Activated CD8-positive, alpha-beta memory T cell treated with anti-CD3 and anti-CD28 coated beads for 36 hours (primary cell): Measurements from ENCODE around the gene PCBD1. TPM values are rescaled to one million over a fixed set of nuclear protein-coding genes. Genes with fewer than 3 reads are reported as not detected.

Experiments
- CTCF ChIA-PET: fragments of 350-600 bp; sonication (Branson Sonifier 250); formaldehyde crosslinking; loops from one replicate; lab custom pipeline; 2021; ENCODE audit warnings: antibody characterized with exemption; lab: Charles Lee
- POLR2A ChIA-PET: fragments of 350-600 bp; sonication (Branson Sonifier 250); formaldehyde crosslinking; loops from one replicate; lab custom pipeline; 2021; ENCODE audit warnings: antibody characterized with exemption; lab: Charles Lee
- total RNA-seq, 2 experiments: library from RNA; stranded (reverse); gene quantifications; one replicate each; pipeline ENCODE4 v1.2.3, GENCODE V29; 2021

Gene PCBD1
- total RNA-seq: 10 to 100 TPM; 51.6 to 59.5 TPM

- CTCF ChIA-PET: interaction anchor here (1.1 to 1.6 kb wide), 6 partner anchors 10 to 428 kb away, joined by 3 to 7 read pairs (median 4); partner anchors contain the start of gene SGPL1
- POLR2A ChIA-PET: interaction anchor here (1.1 kb wide), 1 partner anchor 55 kb away, joined by 3 read pairs; no protein-coding TSS in a partner anchor
These were observed at the start of gene PCBD1 for GRCh38 chr10:70887804-70888800. TSS of gene PCBD1 (minus strand) at chr10:70888565. CDS start at chr10:70888533, 32 bp downstream.

GRCh38 chr10:70937661-70938060, 49.3 kb upstream of the PCBD1 start:
- ChIA-PET POLR2A (no interaction called here), CTCF (no interaction called here)

GRCh38 chr10:70936111-70936510, 47.7 kb upstream of the PCBD1 start:
- ChIA-PET POLR2A (no interaction called here), CTCF (interaction anchor here (1.2 kb wide), 1 partner anchor 10 kb away, joined by 4 read pairs; no protein-coding TSS in a partner anchor)

- POLR2A ChIA-PET: no interaction called here
- CTCF ChIA-PET: interaction anchor here (1.2 kb wide), 1 partner anchor 10 kb away, joined by 4 read pairs; no protein-coding TSS in a partner anchor
These were observed 47.3 kb upstream of the PCBD1 start for GRCh38 chr10:70935631-70936030.

GRCh38 chr10:70935125-70935625, 46.8 kb upstream of the PCBD1 start:
- ChIA-PET POLR2A (no interaction called here), CTCF (no interaction called here)

GRCh38 chr10:70934701-70935100, 46.3 kb upstream of the PCBD1 start:
- POLR2A ChIA-PET: no interaction called here
- CTCF ChIA-PET: no interaction called here

- CTCF ChIA-PET: interaction anchor here (0.6 to 0.8 kb wide), 2 partner anchors 25 to 382 kb away, joined by 3 to 4 read pairs; no protein-coding TSS in a partner anchor
- POLR2A ChIA-PET: no interaction called here
These were observed 44.2 kb upstream of the PCBD1 start for GRCh38 chr10:70932392-70933196.

GRCh38 chr10:70931168-70931815, 42.9 kb upstream of the PCBD1 start:
- ChIA-PET POLR2A (no interaction called here), CTCF (interaction anchor here (0.7 kb wide), 1 partner anchor 278 kb away, joined by 6 read pairs; no protein-coding TSS in a partner anchor)

GRCh38 chr10:70930263-70931000, 42.1 kb upstream of the PCBD1 start:
- ChIA-PET CTCF (interaction anchor here (0.7 kb wide), 1 partner anchor 279 kb away, joined by 6 read pairs; no protein-coding TSS in a partner anchor), POLR2A (no interaction called here)

- POLR2A ChIA-PET: no interaction called here
- CTCF ChIA-PET: no interaction called here
These were observed 39.8 kb upstream of the PCBD1 start for GRCh38 chr10:70928140-70928539.

GRCh38 chr10:70927189-70927943, 39.0 kb upstream of the PCBD1 start:
- POLR2A ChIA-PET: interaction anchor here (0.6 kb wide), 1 partner anchor 291 kb away, joined by 3 read pairs; no protein-coding TSS in a partner anchor
- CTCF ChIA-PET: no interaction called here

GRCh38 chr10:70926226-70927000, 38.0 kb upstream of the PCBD1 start:
- ChIA-PET POLR2A (interaction anchor here (0.6 kb wide), 1 partner anchor 292 kb away, joined by 3 read pairs; no protein-coding TSS in a partner anchor), CTCF (interaction anchor here (1.1 to 3.3 kb wide), 5 partner anchors 10 to 363 kb away, joined by 3 to 14 read pairs (median 4); no protein-coding TSS in a partner anchor)

GRCh38 chr10:70925377-70926225, 37.2 kb upstream of the PCBD1 start:
- POLR2A ChIA-PET: no interaction called here

GRCh38 chr10:70923696-70924095, 35.3 kb upstream of the PCBD1 start:
- POLR2A ChIA-PET: no interaction called here
- CTCF ChIA-PET: interaction anchor here (1.4 to 3.3 kb wide), 5 partner anchors 14 to 361 kb away, joined by 3 to 14 read pairs (median 6); no protein-coding TSS in a partner anchor

More at GRCh38 chr10:70925377-70926225, 37.2 kb upstream of the PCBD1 start:
- CTCF ChIA-PET: interaction anchor here (0.6 to 3.3 kb wide), 10 partner anchors 11 to 525 kb away, joined by 3 to 14 read pairs (median 4); no protein-coding TSS in a partner anchor

- ChIA-PET POLR2A (no interaction called here), CTCF (interaction anchor here (1.4 kb wide), 1 partner anchor 363 kb away, joined by 4 read pairs; no protein-coding TSS in a partner anchor)
These were observed 32.9 kb upstream of the PCBD1 start for GRCh38 chr10:70921285-70921684.
